ENCODE results near the gene ANKRD16.

DNA sequence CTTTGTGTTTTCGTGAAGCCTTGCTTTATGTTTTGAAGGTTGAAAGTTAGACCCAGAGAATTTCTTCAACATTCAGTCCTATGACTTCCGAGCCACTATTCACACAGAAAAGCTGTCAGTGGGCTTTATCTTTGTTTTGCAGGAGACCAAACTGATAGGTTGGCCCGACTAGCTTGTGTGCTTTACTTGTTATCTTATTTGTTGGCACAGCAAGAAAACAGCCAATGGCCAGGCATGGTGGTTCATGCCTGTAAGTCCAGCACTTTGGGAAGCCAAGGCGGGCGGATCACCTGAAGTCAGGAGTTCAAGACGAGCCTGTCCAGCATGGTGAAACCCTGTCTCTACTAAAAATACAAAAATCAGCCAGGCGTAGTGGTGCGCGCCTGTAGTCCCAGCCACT lies 60.4 kb downstream of the ANKRD16 start:
- TF ChIP-seq, protein P1, sequence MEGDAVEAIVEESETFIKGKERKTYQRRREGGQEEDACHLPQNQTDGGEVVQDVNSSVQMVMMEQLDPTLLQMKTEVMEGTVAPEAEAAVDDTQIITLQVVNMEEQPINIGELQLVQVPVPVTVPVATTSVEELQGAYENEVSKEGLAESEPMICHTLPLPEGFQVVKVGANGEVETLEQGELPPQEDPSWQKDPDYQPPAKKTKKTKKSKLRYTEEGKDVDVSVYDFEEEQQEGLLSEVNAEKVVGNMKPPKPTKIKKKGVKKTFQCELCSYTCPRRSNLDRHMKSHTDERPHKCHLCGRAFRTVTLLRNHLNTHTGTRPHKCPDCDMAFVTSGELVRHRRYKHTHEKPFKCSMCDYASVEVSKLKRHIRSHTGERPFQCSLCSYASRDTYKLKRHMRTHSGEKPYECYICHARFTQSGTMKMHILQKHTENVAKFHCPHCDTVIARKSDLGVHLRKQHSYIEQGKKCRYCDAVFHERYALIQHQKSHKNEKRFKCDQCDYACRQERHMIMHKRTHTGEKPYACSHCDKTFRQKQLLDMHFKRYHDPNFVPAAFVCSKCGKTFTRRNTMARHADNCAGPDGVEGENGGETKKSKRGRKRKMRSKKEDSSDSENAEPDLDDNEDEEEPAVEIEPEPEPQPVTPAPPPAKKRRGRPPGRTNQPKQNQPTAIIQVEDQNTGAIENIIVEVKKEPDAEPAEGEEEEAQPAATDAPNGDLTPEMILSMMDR (IDR thresholded peaks at IDR 0.05; ENCODE audit: low read depth, low read length) = no peak
- TF ChIP-seq POLR2A (IDR thresholded peaks at IDR 0.05; ENCODE audit: extremely low read depth, insufficient read length) (no peak), MAX (IDR thresholded peaks at IDR 0.05; ENCODE audit: low read depth, low read length) (no peak), MYC (IDR thresholded peaks at IDR 0.05; ENCODE audit: low read depth, low read length) (no peak)
